Nephron (organoid): Measurements from ENCODE around the gene ASB8.
A peak's percentile ranks its signal among the peaks of the same experiment; 100 is the strongest.

Experiments used
- H3K27ac Mint-ChIP-seq, 3 experiments: 2 replicates each; pipeline ENCODE4 v1.8.0; 2020; ENCODE audit warnings: mixed read lengths in 3 of 3, mild to moderate bottlenecking in 2 of 3, moderate library complexity in 1 of 3
- H3K27me3 Mint-ChIP-seq: 2 replicates; pipeline ENCODE4 v1.8.0; 2021; ENCODE audit warnings: low read depth, mild to moderate bottlenecking, moderate library complexity, mixed read lengths
- H3K36me3 Mint-ChIP-seq: 2 replicates; pipeline ENCODE4 v1.8.0; 2020; ENCODE audit warnings: low read depth, mixed read lengths
- H3K4me1 Mint-ChIP-seq: 2 replicates; pipeline ENCODE4 v1.8.0; 2020; ENCODE audit warnings: mixed read lengths
- H3K4me3 Mint-ChIP-seq, 3 experiments: 2 replicates each; pipeline ENCODE4 v1.8.0; 2020; ENCODE audit warnings: mild to moderate bottlenecking in 3 of 3, mixed read lengths in 3 of 3, moderate library complexity in 2 of 3
- H3K9me3 Mint-ChIP-seq: 2 replicates; pipeline ENCODE4 v1.8.0; 2020; ENCODE audit warnings: mixed read lengths
- CTCF ChIP-seq, 3 experiments: fragments of 200-600 bp; sonication (generic); IDR thresholded peaks; one replicate each; pipeline ENCODE4 v1.5.0; 2021; ENCODE audit warnings: antibody characterized with exemption in 3 of 3; ENCODE audit not compliant: unreplicated experiment in 3 of 3

ASB8 gene

DNA sequence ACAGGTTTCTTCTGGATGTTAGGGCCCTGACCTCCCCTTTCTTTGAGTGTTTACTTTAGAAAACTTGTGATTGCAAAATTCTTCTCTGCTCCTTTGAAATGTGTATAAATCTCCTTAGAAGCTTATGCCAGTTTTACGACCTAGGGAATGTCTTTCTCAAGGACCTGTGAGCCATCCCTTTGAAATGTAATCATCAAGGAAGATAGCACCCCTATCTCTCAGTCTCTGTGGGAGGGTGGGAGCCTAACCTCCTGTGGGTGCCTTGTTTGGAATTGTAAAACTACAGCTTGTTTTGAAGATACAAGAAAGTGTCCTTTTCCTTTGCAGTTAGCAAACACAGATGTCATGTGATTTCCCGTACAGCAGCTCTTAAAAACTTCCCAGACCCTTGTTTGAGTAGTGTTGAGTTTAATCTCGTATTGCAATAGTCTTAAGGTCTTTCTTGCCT is 42.5 kb upstream of the ASB8 start:
- Mint-ChIP-seq H3K36me3 (peaks cover 22% of the 10 kb centered on the region), H3K9me3 (peaks cover 20% of the 10 kb centered on the region), H3K27me3 (no peaks in the 10 kb centered on the region), H3K4me3 (peak overlapping the region; percentile 77 to 89 (median 86)), H3K27ac (peak overlapping the region; percentile 80 to 89 (median 88)), H3K4me1 (peaks cover 32% of the 10 kb centered on the region)
- no peak for TF ChIP-seq CTCF (IDR thresholded peaks at IDR 0.05; ENCODE audit: unreplicated experiment in 3 of 3)

DNA sequence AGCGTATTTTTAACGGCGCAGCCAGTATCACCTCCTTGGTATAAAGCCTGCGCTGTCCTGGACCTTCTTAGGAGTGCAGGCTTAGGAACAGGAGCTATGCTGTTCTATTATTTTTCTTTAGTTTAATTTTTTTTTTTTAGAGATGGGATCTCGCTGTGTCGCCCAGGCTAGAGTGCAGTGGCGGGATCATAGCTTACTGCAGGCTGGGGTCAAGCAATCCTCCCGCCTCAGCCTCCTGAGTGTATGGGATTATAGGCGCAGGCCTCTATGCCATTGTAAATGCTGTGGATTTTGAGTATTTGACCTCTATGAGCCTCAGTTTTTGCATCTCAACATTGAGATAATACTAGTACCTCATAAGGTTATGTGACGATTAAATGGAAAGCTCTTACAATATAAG is 41.7 kb upstream of the ASB8 start:
- Mint-ChIP-seq H3K27ac (peak overlapping the region; percentile 80 to 89 (median 88)), H3K4me3 (peak overlapping the region; percentile 77 to 89 (median 86)), H3K9me3 (peaks cover 16% of the 10 kb centered on the region), H3K4me1 (peaks cover 39% of the 10 kb centered on the region), H3K27me3 (no peaks in the 10 kb centered on the region), H3K36me3 (peaks cover 17% of the 10 kb centered on the region)
- TF ChIP-seq CTCF (IDR thresholded peaks at IDR 0.05; ENCODE audit: unreplicated experiment in 3 of 3), result no peak

GRCh38 chr12:48198672-48198971 is 41.3 kb upstream of the ASB8 start:
- H3K27me3 Mint-ChIP-seq, result no peaks in the 10 kb centered on the region

GRCh38 chr12:48197971-48198671 is 40.8 kb upstream of the ASB8 start:
- no peak for TF ChIP-seq CTCF (IDR thresholded peaks at IDR 0.05; ENCODE audit: unreplicated experiment in 3 of 3)
- Mint-ChIP-seq H3K36me3 (peaks cover 17% of the 10 kb centered on the region), H3K27me3 (no peaks in the 10 kb centered on the region), H3K27ac (peak overlapping the region; percentile 80 to 89 (median 88)), H3K4me1 (peaks cover 42% of the 10 kb centered on the region), H3K4me3 (peak overlapping the region; percentile 77 to 89 (median 86)), H3K9me3 (peaks cover 15% of the 10 kb centered on the region)

More at GRCh38 chr12:48198672-48198971, 41.3 kb upstream of the ASB8 start:
- peak overlapping the region; percentile 80 to 89 (median 88) for H3K27ac Mint-ChIP-seq
- H3K36me3 Mint-ChIP-seq, result peaks cover 17% of the 10 kb centered on the region
- peaks cover 16% of the 10 kb centered on the region for H3K9me3 Mint-ChIP-seq
- peak overlapping the region; percentile 77 to 89 (median 86) for H3K4me3 Mint-ChIP-seq
- peaks cover 40% of the 10 kb centered on the region for H3K4me1 Mint-ChIP-seq
- TF ChIP-seq CTCF (IDR thresholded peaks at IDR 0.05; ENCODE audit: unreplicated experiment in 3 of 3), result no peak

- Mint-ChIP-seq H3K36me3 (peaks cover 13% of the 10 kb centered on the region), H3K4me3 (peak overlapping the region; percentile 77 to 89 (median 86)), H3K9me3 (peaks cover 12% of the 10 kb centered on the region), H3K27ac (peak overlapping the region; percentile 80 to 89 (median 88)), H3K4me1 (peaks cover 42% of the 10 kb centered on the region), H3K27me3 (no peaks in the 10 kb centered on the region)
- TF ChIP-seq CTCF (IDR thresholded peaks at IDR 0.05; ENCODE audit: unreplicated experiment in 3 of 3), result peak; percentile 41 to 58 (median 42)
These were observed 40.2 kb upstream of the ASB8 start for GRCh38 chr12:48197549-48197970.

DNA sequence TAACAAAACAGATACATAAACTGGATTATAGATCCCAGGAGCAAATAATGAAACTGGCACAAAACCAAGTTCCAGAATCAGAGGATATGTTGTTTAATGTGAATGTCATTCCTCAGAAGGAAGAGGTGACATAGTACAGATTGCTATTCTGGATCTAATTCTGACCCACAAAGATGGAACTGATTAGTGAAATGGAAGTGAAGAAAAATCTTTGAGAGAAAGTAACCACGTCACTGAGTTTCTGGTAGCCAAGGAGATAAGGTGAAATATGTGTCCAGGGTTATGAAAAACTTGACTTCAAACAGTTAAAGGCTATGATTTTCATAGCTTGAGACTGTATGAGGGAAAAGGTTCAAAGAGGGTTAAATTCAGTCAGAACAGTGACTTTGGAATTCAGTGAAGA is 37.5 kb upstream of the ASB8 start:
- Mint-ChIP-seq H3K4me1 (peaks cover 38% of the 10 kb centered on the region), H3K9me3 (no peaks in the 10 kb centered on the region), H3K4me3 (peak overlapping the region; percentile 22 to 60 (median 37)), H3K36me3 (no peaks in the 10 kb centered on the region), H3K27me3 (no peaks in the 10 kb centered on the region), H3K27ac (peak overlapping the region; percentile 5 to 78 (median 57))
- no peak for TF ChIP-seq CTCF (IDR thresholded peaks at IDR 0.05; ENCODE audit: unreplicated experiment in 3 of 3)
